ENCODE data around the gene ALCAM. TPM values are rescaled to one million over a fixed set of nuclear protein-coding genes. Genes with fewer than 3 reads are reported as not detected.

Gene ALCAM
- total and polyA plus RNA-seq, 2 donors (not counting 1 experiment from before 2014, with no cell fraction given): 6.2 to 23.8 TPM

DNA sequence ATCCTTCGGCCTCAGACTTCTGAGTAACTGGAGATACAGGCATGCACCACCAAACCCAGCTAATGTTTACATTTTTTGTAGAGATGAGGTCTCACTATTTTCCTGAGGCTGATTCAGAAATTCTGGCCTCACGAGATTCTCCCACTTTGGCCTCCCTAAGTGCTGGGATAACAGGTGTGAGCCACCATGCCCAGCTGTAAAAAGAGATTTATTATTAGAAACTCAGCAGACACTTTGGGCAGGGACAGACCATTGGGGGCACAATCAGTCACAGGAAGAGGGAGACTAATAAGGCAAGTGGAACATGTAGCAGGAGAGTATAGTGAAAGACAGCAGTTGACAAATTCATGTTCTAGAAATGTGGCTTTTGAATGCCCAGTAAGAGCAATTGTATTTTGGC, 252.9 kb downstream of the ALCAM start:
- H3K4me1 ChIP-seq (ENCODE audit: control insufficient read depth in 2 of 2, insufficient read depth in 2 of 2, low read length in 2 of 2): no peaks in the 10 kb centered on the region
- no peaks in the 10 kb centered on the region for H3K27me3 ChIP-seq (replicated peaks in 1 of 4; ENCODE audit: control extremely low read depth in 1 of 4, control insufficient read depth in 3 of 4, insufficient read depth in 4 of 4, low read length in 3 of 4)
- TF ChIP-seq CTCF (IDR thresholded peaks at IDR 0.05) (no peak), EZH2 (IDR thresholded peaks at IDR 0.05; ENCODE audit: borderline replicate concordance, insufficient read depth, low read depth, low read length, poor library complexity, severe bottlenecking) (no peak)
- CTCF ChIA-PET: no interaction called here
- 84% methylated on average over 2 of the region's 2 CpGs for WGBS (ENCODE audit: insufficient coverage)
- H3K27ac ChIP-seq (ENCODE audit: low read length in 2 of 2): no peak overlapping the region
- no peak overlapping the region for H3K4me3 ChIP-seq (ENCODE audit: control extremely low read depth in 1 of 5, extremely low read depth in 1 of 5, insufficient read depth in 1 of 5, low read depth in 2 of 5, low read length in 4 of 5)
- no peaks in the 10 kb centered on the region for H3K79me2 ChIP-seq (ENCODE audit: control insufficient read depth, insufficient read depth, low read length)
- intact Hi-C loops (cut with micrococcal nuclease): no loop called here
- Mint-ChIP-seq H3K4me3 (no peak overlapping the region), H3K27ac (no peak overlapping the region), H3K9me3 (ENCODE audit: insufficient read depth) (no peaks in the 10 kb centered on the region), H3K27me3 (no peaks in the 10 kb centered on the region), H3K4me1 (no peaks in the 10 kb centered on the region)
- POLR2A ChIA-PET: interaction anchor here (0.6 kb wide), 1 partner anchor 79 kb away, joined by 3 read pairs; no protein-coding TSS in a partner anchor
- ATAC-seq (ENCODE audit: low read depth) (no peak), DNase-seq (no peak)
- H4K20me1 ChIP-seq (ENCODE audit: control insufficient read depth, insufficient read depth, low read length, poor library complexity, severe bottlenecking): no peaks in the 10 kb centered on the region
- H3K9ac ChIP-seq (ENCODE audit: low read length): no peak overlapping the region
- no peaks in the 10 kb centered on the region for H3K9me3 ChIP-seq (ENCODE audit: control extremely low read depth in 1 of 3, control insufficient read depth in 2 of 3, insufficient read depth in 1 of 3, low read length in 2 of 3)
- H3K4me2 ChIP-seq (replicated peaks; ENCODE audit: low read depth, low read length, poor library complexity, severe bottlenecking): no peak overlapping the region
- H2AFZ ChIP-seq (ENCODE audit: insufficient read depth, low read depth, low read length, poor library complexity, severe bottlenecking): no peak overlapping the region
- H3K36me3 ChIP-seq (replicated peaks in 1 of 2; ENCODE audit: control extremely low read depth in 1 of 2, control insufficient read depth in 1 of 2, extremely low read depth in 1 of 2, insufficient read depth in 2 of 2, low read length in 1 of 2): no peaks in the 10 kb centered on the region

- no peak overlapping the region for H3K9ac ChIP-seq (ENCODE audit: low read length)
- DNase-seq: no peak
- Mint-ChIP-seq H3K27me3 (no peaks in the 10 kb centered on the region), H3K27ac (no peak overlapping the region), H3K4me1 (no peaks in the 10 kb centered on the region), H3K9me3 (ENCODE audit: insufficient read depth) (no peaks in the 10 kb centered on the region), H3K4me3 (no peak overlapping the region)
- H3K9me3 ChIP-seq (ENCODE audit: control extremely low read depth in 1 of 3, control insufficient read depth in 2 of 3, insufficient read depth in 1 of 3, low read length in 2 of 3): no peaks in the 10 kb centered on the region
- H3K27me3 ChIP-seq (replicated peaks in 1 of 4; ENCODE audit: control extremely low read depth in 1 of 4, control insufficient read depth in 3 of 4, insufficient read depth in 4 of 4, low read length in 3 of 4): no peaks in the 10 kb centered on the region
- 100% methylated on average over 1 of the region's 2 CpGs for WGBS (ENCODE audit: insufficient coverage)
- H4K20me1 ChIP-seq (ENCODE audit: control insufficient read depth, insufficient read depth, low read length, poor library complexity, severe bottlenecking): no peaks in the 10 kb centered on the region
- no peak overlapping the region for H3K27ac ChIP-seq (ENCODE audit: low read length in 2 of 2)
- ATAC-seq (ENCODE audit: low read depth): no peak
- intact Hi-C loops (cut with micrococcal nuclease): no loop called here
- no peak overlapping the region for H3K4me3 ChIP-seq (ENCODE audit: control extremely low read depth in 1 of 5, extremely low read depth in 1 of 5, insufficient read depth in 1 of 5, low read depth in 2 of 5, low read length in 4 of 5)
- ChIA-PET CTCF (no interaction called here), POLR2A (no interaction called here)
- no peaks in the 10 kb centered on the region for H3K79me2 ChIP-seq (ENCODE audit: control insufficient read depth, insufficient read depth, low read length)
- H2AFZ ChIP-seq (ENCODE audit: insufficient read depth, low read depth, low read length, poor library complexity, severe bottlenecking): no peak overlapping the region
- no peaks in the 10 kb centered on the region for H3K4me1 ChIP-seq (ENCODE audit: control insufficient read depth in 2 of 2, insufficient read depth in 2 of 2, low read length in 2 of 2)
- TF ChIP-seq CTCF (IDR thresholded peaks at IDR 0.05) (no peak), EZH2 (IDR thresholded peaks at IDR 0.05; ENCODE audit: borderline replicate concordance, insufficient read depth, low read depth, low read length, poor library complexity, severe bottlenecking) (no peak)
- H3K36me3 ChIP-seq (replicated peaks in 1 of 2; ENCODE audit: control extremely low read depth in 1 of 2, control insufficient read depth in 1 of 2, extremely low read depth in 1 of 2, insufficient read depth in 2 of 2, low read length in 1 of 2): no peaks in the 10 kb centered on the region
- H3K4me2 ChIP-seq (replicated peaks; ENCODE audit: low read depth, low read length, poor library complexity, severe bottlenecking): no peak overlapping the region
These were observed 253.5 kb downstream of the ALCAM start for GRCh38 chr3:105620236-105620635.

Data from B cell (primary cell).